Adipose tissue (tissue), 3 donors: ENCODE measurements around the gene PAPLN. TPM values are rescaled to one million over a fixed set of nuclear protein-coding genes. Genes with fewer than 3 reads are reported as not detected.

ENCODE experiments used
- H3K27ac ChIP-seq: one replicate; pipeline ENCODE4 v1.5.1; 2013; ENCODE audit warnings: low read depth, low read length
- WGBS, 3 donors: extraction: QIAGEN DNeasy Blood & Tissue Kit; methylation state at CpG; one replicate each; pipeline ENCODE4 v1.1.7; 2013; 5-methylcytosine and 5-hydroxymethylcytosine counted together
- polyA plus RNA-seq, 3 donors: library from polyadenylated mRNA; stranded (reverse); fragments of 200-250 nt; gene quantifications; one replicate each; pipeline ENCODE4 v1.2.3, GENCODE V29; 2013
- donor health status: healthy with polysubstance abuse.
- donor health status: Bipolar disorder and iron deficiency.
- donor health status: healthy.

The PAPLN gene
- polyA plus RNA-seq, 3 donors, result 2.1 to 9.3 (median 3.9) TPM

DNA sequence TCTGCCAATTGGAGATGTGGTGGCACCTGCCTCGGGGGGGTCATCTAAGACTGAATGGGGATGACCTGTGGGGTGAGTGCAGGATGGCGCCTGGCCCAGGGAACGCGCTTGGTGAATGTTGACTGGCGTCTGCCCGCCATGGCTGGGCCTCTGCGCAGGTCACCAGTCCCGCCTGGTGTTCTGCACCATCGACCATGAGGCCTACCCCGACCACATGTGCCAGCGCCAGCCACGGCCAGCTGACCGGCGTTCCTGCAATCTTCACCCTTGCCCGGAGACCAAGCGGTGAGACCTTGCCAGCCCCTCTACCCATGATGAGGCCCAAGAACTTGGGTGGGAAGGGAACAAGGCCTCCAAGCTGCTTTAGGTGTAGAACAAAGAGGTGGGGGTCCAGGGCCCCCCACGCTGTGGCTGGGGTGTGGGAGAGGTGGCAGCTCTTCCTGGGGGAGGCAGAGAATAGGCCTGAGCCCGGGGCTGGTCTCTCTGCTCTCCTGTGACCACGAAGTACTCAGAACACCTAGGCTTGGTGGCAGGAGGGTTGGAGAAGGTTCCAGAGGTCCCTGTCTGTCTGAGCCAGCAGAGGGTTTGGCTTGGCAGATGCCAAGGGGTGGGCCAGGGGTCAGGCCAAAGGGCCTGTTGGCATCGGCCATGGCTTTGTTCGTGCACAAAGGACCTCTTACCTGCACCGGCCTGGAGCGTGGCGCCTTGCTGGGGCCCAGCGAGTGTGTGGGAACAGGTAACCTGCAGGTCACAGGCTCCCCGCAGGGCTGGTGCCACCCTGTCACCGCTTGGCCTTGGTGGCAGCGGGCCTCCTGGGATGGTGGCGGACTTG, 15.4 kb downstream of the PAPLN start:
- H3K27ac ChIP-seq, result no peak overlapping the region
- 86 to 92% (median 90%) methylated on average over 28 to 29 of the region's 29 CpGs for WGBS, 3 donors

DNA sequence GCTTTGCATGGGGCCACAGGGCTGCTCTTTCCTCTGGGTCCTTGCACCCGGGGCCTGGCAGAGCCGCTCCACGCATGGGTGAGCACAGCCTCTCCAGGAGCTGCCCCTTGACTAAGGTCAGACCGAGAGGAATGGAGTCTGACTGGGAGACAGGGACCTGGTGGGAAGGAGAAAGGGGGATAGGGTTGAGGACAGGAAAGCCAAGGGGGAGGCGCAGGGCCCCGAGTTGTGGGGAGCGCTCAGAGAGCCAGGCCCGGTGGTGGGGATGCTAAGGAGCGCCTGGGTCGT, 16.0 kb downstream of the PAPLN start:
- 88 to 92% (median 92%) methylated on average over 8 to 10 of the region's 10 CpGs for WGBS, 3 donors
- H3K27ac ChIP-seq, result no peak overlapping the region

DNA sequence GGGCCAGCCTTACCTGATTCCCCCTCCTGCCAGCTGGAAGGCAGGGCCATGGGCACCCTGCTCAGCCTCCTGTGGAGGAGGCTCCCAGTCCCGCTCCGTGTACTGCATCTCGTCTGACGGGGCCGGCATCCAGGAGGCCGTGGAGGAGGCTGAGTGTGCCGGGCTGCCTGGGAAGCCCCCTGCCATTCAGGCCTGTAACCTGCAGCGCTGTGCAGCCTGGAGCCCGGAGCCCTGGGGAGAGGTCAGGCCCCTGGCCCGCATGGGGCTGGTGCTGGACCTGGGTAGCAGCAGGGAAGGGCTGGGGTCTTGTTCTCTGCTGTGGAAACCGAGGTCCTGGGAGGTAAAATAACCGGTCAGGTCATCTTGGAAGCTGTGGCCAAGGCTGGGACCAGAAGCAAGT, 16.4 kb downstream of the PAPLN start:
- H3K27ac ChIP-seq, result no peak overlapping the region
- 90 to 96% (median 91%) methylated on average over 12 of the region's 12 CpGs for WGBS, 3 donors

DNA sequence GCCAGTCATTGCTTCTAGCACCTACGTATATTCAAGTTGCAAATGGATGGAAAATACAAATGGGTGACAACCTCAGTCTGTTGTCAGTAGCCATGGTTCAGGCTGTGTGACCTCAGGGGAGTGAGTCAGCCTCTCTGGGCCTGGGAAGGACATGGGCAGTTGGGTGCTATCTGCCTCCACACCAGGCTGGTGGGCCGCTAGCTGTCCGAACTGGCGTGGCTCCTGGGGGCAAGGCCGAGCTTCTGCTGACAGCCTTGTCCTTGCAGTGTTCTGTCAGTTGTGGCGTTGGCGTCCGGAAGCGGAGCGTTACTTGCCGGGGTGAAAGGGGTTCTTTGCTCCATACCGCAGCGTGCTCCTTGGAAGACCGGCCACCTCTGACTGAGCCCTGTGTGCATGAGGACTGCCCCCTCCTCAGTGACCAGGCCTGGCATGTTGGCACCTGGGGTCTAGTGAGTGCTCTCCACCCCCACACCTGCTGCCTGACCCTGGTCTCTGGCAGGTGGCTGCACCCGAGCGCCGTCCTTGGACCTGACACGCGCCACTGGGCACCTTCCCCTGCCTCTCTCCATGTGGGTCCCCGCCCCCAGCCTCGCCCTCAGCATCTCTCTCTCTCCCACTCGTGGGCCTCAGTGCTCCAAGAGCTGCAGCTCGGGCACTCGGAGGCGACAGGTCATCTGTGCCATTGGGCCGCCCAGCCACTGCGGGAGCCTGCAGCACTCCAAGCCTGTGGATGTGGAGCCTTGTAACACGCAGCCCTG, 17.1 kb downstream of the PAPLN start:
- 87 to 93% (median 90%) methylated on average over 28 of the region's 28 CpGs for WGBS, 3 donors
- H3K27ac ChIP-seq, result no peak overlapping the region

DNA sequence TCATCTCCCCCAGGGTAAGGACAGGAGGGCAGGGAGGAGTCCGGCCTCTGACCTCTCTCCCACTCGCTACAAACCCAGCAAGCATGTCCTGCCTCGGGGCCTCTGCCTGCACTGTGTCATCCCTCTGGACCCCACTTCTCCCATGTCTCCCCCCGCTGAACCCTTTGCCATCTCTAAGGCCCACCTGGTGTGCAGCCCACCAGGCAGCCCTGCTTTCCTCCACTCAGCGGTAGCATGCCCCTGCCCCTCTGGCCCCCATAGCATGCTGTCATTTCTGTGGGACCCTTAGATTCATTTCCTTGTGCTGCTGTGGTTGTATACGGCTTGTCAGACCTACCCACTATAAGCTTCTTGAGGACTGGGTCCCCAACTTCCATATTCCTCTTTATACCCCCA, 17.7 kb downstream of the PAPLN start:
- WGBS, 3 donors, result 91 to 96% (median 91%) methylated on average over 6 of the region's 6 CpGs
- no peak overlapping the region for H3K27ac ChIP-seq

DNA sequence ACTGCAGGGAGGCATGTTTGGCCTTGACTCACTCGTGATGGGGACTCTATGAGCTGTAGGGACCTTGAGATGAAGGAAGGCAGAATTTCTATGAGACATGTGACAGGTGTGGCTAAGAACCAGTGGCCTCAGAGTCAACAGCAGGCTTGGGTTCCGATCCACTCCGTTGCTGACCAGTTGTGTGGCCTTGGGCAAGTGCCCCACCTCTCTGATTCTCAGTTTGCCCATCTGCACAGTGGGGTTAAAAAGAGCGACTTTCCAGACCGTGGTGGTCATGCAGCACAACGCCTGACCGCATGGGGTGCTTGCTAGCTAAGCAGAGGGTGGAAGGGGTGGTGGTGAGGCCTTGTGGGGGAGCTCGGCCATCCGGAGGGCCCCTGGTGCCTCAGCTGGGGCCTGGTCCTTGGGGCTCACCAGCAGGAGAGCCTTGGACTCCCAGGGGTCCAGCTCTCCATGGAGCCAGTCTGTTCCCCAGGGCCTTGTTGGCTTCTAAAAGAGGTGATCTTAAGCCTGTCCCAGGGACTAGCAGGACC, 18.5 kb downstream of the PAPLN start:
- WGBS, 3 donors, result 77 to 92% (median 90%) methylated on average over 9 of the region's 9 CpGs
- no peak overlapping the region for H3K27ac ChIP-seq

DNA sequence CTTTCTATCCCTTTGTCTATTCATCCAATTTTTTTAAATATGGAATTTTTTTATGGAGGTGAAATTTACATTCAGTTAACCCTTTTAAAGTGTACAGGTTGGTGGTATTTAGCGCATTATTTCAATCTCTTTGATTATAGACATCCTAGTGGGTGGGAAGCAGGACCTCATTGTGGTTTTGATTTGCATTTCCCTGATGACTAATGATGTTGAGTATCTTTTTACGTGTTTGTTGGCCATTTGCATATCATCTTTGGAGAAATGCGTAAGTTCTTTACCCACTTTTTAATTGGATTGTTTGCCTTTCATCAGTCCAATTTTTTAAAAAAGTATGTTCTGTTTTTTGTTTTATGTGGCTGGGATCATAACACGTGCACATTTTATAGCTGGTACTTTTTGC, 20.8 kb downstream of the PAPLN start:
- no peak overlapping the region for H3K27ac ChIP-seq
- WGBS, 3 donors, result 81 to 87% (median 85%) methylated on average over 4 of the region's 4 CpGs

DNA sequence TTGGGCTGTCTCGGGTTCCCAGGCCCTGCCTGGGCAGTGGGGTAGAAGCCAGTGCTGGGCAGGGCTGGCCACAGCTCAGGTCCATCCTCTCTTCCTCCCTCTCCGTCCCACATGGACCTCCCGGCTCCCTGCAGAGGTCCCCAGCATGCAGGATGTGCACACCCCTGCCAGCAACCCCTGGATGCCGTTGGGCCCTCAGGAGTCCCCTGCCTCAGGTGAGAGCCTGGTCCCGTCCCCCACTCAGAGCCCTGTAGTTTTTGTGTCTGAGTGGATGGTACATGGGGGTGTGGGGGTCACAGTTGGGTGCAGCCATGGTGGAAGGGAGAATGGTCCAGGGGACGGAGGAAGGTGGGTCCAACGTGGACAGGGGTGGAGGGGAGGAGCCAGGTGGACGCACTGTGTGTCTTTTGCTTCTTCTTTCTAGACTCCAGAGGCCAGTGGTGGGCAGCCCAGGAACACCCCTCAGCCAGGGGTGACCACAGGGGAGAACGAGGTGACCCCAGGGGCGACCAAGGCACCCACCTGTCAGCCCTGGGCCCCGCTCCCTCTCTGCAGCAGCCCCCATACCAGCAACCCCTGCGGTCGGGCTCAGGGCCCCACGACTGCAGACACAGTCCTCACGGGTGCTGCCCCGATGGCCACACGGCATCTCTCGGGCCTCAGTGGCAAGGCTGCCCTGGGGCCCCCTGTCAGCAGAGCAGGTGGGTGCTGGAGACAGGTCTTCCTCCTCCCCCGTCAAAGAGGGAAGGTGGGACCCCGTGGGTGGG, 21.7 kb downstream of the PAPLN start:
- 85 to 88% (median 87%) methylated on average over 20 of the region's 20 CpGs for WGBS, 3 donors
- H3K27ac ChIP-seq, result no peak overlapping the region

DNA sequence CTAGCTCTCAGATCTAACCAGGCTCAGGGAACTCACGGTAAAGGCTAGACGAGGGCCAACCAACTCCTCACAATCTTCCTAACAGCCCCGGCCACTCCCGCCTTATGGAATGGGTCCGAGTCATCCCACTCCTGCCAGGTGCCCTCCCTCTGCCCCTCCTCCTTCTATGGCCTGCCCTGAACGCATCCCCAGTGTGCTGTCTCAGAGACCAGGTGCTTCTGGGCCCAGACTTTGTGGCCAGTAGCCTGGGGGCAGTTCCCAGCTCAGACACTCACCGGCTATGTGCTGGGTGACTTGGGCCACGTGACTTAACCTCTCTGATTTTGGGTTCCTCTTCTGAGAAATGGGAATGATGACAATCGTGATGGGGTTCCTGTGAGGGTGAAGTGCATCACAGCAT, 22.5 kb downstream of the PAPLN start:
- 84 to 90% (median 85%) methylated on average over 9 of the region's 9 CpGs for WGBS, 3 donors
- no peak overlapping the region for H3K27ac ChIP-seq

DNA sequence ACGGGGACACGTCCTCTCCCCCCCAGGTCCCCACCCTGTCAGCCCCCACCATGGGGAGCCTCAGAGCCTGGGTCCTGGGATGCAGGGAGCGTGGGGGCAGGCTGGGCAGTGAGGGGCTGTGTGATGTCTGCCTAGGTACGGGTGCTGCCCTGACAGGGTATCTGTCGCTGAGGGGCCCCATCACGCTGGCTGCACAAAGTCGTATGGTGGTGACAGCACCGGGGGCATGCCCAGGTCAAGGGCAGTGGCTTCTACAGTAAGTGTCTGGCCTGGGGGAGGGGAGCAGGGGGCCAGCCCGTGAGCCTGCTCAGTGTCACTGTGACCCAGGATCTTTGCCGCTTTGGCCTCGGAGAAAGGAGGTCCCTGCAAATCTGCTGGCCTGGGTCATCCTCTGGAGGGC, 23.3 kb downstream of the PAPLN start:
- H3K27ac ChIP-seq, result no peak overlapping the region
- WGBS, 3 donors, result 73 to 83% (median 83%) methylated on average over 11 of the region's 11 CpGs

DNA sequence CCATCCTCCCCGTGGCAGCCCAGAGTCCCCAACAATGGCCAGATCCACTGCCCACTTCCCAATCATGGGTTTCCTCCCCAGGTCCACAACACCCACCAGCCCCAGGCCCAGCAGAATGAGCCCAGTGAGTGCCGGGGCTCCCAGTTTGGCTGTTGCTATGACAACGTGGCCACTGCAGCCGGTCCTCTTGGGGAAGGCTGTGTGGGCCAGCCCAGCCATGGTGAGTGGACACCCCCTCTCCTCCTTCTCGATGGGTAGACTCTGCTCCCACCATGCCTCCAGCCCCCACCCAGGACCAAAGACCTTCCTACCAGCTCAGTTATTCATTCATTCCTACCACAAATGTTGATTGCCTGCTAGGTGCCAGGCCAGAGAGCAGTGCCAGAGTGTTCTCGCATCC, 23.8 kb downstream of the PAPLN start:
- H3K27ac ChIP-seq, result no peak overlapping the region
- WGBS, 3 donors, result 67 to 85% (median 75%) methylated on average over 6 of the region's 6 CpGs

DNA sequence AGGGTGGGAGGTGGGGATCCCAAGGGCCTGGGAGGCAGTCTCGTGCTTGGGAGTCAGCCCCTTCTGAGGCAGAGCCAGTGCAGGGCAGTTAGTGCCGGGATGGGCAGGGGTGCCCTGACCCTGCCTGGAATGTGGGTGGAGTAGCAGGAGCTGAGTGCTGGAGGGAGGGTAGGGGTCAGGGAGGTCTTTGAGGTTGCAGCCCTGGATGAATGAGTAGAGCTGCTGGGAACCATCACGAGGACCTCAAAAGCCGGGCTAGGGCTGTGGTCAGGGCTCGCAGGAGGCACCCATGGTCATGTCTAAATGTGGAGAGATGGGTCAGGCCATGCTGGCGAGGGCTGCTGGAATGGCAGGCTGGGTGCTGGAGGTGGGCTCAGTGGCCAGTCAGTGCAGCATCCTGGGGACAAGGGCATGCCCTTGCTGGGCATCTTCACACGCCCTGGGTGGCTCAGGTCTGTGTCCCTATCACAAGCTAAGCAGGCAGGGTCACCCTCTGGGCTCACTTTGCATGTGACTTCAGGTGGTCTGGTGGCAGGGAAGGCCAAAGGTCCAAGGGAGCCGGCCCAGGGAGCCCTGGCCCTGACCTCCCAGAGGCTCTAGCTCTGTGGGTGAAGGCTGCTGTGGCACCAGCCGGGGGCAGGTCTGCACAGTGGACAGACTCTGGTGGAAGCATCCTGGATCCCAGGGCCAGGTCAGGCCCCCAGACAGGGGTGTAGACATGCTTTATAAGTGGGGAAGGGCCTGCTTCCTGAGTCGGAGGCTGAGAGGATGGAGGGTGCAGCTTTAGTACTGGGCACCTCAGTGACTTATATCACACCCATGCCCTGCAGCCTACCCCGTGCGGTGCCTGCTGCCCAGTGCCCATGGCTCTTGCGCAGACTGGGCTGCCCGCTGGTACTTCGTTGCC, 24.5 kb downstream of the PAPLN start:
- H3K27ac ChIP-seq, result no peak overlapping the region
- WGBS, 3 donors, result 85 to 89% (median 89%) methylated on average over 15 of the region's 15 CpGs

DNA sequence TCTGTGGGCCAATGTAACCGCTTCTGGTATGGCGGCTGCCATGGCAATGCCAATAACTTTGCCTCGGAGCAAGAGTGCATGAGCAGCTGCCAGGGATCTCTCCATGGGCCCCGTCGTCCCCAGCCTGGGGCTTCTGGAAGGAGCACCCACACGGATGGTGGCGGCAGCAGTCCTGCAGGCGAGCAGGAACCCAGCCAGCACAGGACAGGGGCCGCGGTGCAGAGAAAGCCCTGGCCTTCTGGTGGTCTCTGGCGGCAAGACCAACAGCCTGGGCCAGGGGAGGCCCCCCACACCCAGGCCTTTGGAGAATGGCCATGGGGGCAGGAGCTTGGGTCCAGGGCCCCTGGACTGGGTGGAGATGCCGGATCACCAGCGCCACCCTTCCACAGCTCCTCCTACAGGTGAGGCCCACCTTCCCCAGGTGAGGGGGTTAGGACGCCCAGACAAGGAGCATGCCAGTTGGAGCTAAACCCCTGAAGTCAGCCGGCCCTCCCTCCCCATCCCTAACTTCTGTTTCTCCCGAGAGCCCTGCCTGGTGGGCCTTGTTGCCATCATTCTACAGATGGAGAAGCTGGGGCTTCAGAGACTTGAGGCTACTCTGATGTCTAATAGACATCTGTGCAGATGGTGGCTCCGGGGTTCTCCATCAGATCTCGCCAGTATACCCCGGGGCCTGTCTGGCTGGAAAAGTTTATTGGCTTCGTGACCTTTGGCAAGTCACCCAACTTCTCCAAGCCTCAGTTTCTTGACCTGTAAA, 25.3 kb downstream of the PAPLN start:
- WGBS, 3 donors, result 90 to 94% (median 91%) methylated on average over 19 to 20 of the region's 20 CpGs
- no peak overlapping the region for H3K27ac ChIP-seq

DNA sequence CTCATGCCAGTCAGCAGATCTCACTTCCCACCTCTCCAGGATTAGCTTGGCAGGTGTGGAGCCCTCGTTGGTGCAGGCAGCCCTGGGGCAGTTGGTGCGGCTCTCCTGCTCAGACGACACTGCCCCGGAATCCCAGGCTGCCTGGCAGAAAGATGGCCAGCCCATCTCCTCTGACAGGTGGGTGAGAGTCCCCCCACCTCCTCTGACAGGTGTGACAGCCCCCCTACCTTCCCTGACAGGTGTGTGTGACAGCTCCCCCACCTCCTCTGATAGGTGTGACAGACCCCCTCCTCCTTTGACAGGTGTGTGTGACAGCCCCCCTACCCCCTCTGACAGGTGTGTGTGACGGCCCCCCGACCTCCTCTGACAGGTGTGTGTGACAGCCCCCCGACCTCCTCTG, 26.3 kb downstream of the PAPLN start:
- no peak overlapping the region for H3K27ac ChIP-seq
- 59 to 88% (median 87%) methylated on average over 7 of the region's 7 CpGs for WGBS, 3 donors

DNA sequence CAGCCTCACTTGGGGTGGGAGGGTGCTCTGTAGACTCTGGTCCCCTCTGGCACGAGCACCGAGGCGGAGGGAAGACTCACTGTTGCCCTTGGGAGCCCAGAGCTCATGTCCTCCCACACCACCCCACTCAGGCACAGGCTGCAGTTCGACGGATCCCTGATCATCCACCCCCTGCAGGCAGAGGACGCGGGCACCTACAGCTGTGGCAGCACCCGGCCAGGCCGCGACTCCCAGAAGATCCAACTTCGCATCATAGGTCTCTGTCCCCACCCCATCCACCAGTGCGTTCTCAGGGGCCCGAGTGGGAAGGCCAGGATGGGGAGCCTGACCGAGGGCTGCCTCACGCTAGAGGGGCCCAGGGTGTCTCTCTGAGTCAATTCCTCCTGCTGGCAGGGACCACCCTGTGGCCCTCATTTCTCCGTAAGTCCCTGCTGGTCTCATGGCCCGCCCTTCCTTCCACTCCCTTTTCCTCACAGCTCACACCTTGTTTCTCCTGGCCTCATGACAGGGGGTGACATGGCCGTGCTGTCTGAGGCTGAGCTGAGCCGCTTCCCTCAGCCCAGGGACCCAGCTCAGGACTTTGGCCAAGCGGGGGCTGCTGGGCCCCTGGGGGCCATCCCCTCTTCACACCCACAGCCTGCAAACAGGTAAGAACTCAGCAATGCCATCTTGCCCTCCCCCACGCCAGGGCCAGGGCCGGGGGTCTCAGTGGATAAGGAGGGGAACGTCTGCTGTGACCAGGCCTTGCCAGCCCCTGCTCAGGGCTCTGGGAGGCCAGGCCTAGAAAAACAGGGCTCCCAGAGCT, 27.0 kb downstream of the PAPLN start:
- 82 to 89% (median 88%) methylated on average over 22 to 23 of the region's 23 CpGs for WGBS, 3 donors
- H3K27ac ChIP-seq, result no peak overlapping the region

DNA sequence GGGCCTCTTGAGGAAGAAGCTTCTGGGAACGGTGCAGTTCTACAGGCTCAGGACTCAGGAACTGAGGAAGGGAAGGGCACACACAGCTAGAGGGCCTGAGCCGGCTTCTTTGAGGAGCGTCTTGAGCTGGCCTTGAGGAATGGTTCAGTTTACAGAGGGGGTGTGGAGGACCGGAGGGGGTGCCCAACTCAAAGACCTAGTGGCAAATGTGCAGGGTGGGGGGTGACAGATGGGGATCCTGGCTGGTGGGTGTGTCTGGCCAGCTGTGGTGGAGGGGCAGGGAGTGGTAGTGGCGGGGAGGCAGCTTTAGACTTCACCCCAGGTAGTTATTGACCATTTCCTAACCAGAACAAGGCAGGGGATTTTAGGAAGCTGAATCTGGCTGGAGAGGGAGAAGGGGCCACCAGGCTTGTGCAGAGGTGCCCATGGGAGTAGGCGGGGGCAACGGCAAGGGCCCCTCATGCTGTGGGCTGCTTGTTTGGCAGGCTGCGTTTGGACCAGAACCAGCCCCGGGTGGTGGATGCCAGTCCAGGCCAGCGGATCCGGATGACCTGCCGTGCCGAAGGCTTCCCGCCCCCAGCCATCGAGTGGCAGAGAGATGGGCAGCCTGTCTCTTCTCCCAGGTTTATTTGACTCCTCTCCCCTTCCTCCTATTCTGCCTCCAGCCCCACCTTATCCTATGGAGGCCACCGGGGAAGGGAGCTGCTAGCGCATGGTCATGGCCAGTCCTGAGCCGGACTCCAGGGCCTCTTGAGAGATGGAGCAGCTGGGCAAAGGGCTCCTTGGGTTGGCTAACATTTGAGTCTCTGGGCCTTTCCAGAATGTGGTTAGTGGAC, 27.8 kb downstream of the PAPLN start:
- no peak overlapping the region for H3K27ac ChIP-seq
- 70 to 91% (median 88%) methylated on average over 18 of the region's 18 CpGs for WGBS, 3 donors
